ENCODE results near the gene AURKB. TPM values are rescaled to one million over a fixed set of nuclear protein-coding genes. Genes with fewer than 3 reads are reported as not detected.

The AURKB gene
- polyA plus RNA-seq, 1 donor from 2014 or later, result 0.84 TPM

- H4K20me1 ChIP-seq (ENCODE audit: insufficient read depth), result peaks cover 3% of the 10 kb centered on the region
- no peaks in the 10 kb centered on the region for H3K9me2 ChIP-seq (ENCODE audit: insufficient read depth, low read length)
- peak overlapping the region; percentile 94 for H2AFZ ChIP-seq (ENCODE audit: low read depth, low read length)
- H3F3A ChIP-seq (ENCODE audit: insufficient read depth, low read length, poor library complexity, severe bottlenecking), result peaks cover 18% of the 10 kb centered on the region
- H3K4me2 ChIP-seq (ENCODE audit: low read length), result peak overlapping the region; percentile 55
- H3K27me3 ChIP-seq (ENCODE audit: insufficient read depth, low read depth, low read length), result no peaks in the 10 kb centered on the region
- no peaks in the 10 kb centered on the region for H3K9me3 ChIP-seq (ENCODE audit: low read length)
- peak overlapping the region; percentile 100 for H3K4me3 ChIP-seq (ENCODE audit: low read length)
- peak overlapping the region; percentile 74 for H3K27ac ChIP-seq (ENCODE audit: low read length)
- H3K79me2 ChIP-seq (replicated peaks; ENCODE audit: insufficient read depth, low read length), result no peaks in the 10 kb centered on the region
- no peaks in the 10 kb centered on the region for H3K36me3 ChIP-seq (ENCODE audit: insufficient read depth, low read length)
- TF ChIP-seq SMC3 (conservative IDR thresholded peaks at IDR 0.05; ENCODE audit: poor library complexity) (no peak), POLR2AphosphoS5 (IDR thresholded peaks at IDR 0.05) (no peak), MXI1 (conservative IDR thresholded peaks at IDR 0.05; ENCODE audit: poor library complexity, severe bottlenecking) (no peak), EP300 (conservative IDR thresholded peaks at IDR 0.05; ENCODE audit: poor library complexity, severe bottlenecking) (no peak), RAD21 (conservative IDR thresholded peaks at IDR 0.05) (no peak), EZH2 (IDR thresholded peaks at IDR 0.05; ENCODE audit: borderline replicate concordance, insufficient read depth, low read length, poor library complexity, severe bottlenecking) (no peak), CTCF (IDR thresholded peaks at IDR 0.05; ENCODE audit: poor library complexity, severe bottlenecking) (no peak)
- peak overlapping the region; percentile 88 for H3K9ac ChIP-seq (ENCODE audit: low read length)
Observed at GRCh38 chr17:8189041-8189710, 21.2 kb downstream of the AURKB start.

- Histone ChIP-seq H3K36me3 (ENCODE audit: insufficient read depth, low read length) (no peaks in the 10 kb centered on the region), H3K9me3 (ENCODE audit: low read length) (no peaks in the 10 kb centered on the region), H3F3A (ENCODE audit: insufficient read depth, low read length, poor library complexity, severe bottlenecking) (peaks cover 18% of the 10 kb centered on the region), H3K9me2 (ENCODE audit: insufficient read depth, low read length) (no peaks in the 10 kb centered on the region), H4K20me1 (ENCODE audit: insufficient read depth) (peaks cover 3% of the 10 kb centered on the region), H3K4me3 (ENCODE audit: low read length) (peak overlapping the region; percentile 100), H2AFZ (ENCODE audit: low read depth, low read length) (no peak overlapping the region), H3K9ac (ENCODE audit: low read length) (peak overlapping the region; percentile 88), H3K27me3 (ENCODE audit: insufficient read depth, low read depth, low read length) (no peaks in the 10 kb centered on the region), H3K79me2 (replicated peaks; ENCODE audit: insufficient read depth, low read length) (no peaks in the 10 kb centered on the region), H3K4me2 (ENCODE audit: low read length) (peak overlapping the region; percentile 77), H3K27ac (ENCODE audit: low read length) (peak overlapping the region; percentile 30)
- TF ChIP-seq TAF1 (IDR thresholded peaks at IDR 0.05; ENCODE audit: low read depth), result no peak
- no peak for TF ChIP-seq SMC3 (conservative IDR thresholded peaks at IDR 0.05; ENCODE audit: poor library complexity)
- TF ChIP-seq MXI1 (conservative IDR thresholded peaks at IDR 0.05; ENCODE audit: poor library complexity, severe bottlenecking), result no peak
- no peak for TF ChIP-seq REST (IDR thresholded peaks at IDR 0.05; ENCODE audit: borderline replicate concordance)
- TF ChIP-seq RAD21 (conservative IDR thresholded peaks at IDR 0.05), result no peak
- no peak for TF ChIP-seq CTCF (IDR thresholded peaks at IDR 0.05; ENCODE audit: poor library complexity, severe bottlenecking)
Observed at GRCh38 chr17:8188263-8188839, 22.0 kb downstream of the AURKB start.
